ENCODE measurements around the gene LRP11.

Gene LRP11

DNA sequence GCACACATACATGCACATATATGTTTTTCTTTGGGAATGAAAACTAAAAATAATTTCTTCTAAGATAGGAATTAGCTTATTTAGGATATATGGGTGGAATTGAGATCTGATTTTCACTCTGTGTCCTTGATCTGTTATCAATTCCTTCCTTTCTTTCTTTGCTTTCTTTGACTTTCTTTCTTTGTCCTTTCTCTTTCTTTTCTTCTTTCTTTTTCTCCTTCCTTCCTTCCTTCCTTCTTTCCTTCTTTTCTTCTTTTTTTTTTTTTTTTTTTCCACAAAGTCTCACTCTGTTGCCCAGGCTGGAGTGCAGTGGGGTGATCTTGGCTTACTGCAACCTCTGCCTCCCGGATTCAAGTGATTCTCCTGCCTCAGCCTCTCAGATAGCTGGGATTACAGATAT is 86.5 kb downstream of the LRP11 start:
- no peak for DNase-seq

DNA sequence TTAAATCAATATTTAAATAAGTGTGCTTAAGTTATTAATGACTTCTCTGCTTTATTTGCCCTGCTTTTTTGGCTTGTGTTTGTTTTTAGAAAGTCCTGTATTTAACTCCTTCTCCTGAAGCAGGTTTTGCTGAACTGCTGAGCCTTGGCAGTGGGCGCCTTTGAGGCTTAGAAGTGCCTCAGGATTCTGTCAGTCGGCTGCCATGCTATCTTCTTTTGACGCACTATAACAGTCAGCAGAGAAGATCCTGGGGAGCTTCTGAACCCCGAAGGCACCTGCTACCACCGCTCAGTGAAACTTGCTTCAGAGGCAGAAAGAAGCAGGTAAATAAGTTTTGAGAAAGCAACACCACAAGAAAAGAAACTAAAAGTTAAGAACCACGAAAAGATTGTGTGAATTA is 92.2 kb downstream of the LRP11 start:
- no peak for DNase-seq

DNA sequence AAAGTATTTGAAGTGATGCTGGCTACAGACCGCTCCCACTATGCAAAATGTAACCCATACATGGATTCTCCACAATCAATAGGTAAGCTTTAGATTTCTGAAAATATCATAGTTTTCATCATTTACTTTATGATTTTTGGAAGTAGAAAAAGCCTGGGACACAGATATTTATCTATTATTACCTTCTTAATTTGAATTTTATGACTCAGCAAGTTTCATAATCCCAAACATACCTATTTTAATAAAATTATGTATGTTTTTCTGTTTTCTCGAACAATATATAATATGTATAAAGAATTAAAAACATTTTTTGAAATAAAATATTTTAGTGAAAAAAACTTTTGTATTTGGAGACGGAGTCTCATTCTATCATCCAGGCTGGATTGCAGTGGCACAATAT is 93.0 kb downstream of the LRP11 start:
- no peak for DNase-seq

DNA sequence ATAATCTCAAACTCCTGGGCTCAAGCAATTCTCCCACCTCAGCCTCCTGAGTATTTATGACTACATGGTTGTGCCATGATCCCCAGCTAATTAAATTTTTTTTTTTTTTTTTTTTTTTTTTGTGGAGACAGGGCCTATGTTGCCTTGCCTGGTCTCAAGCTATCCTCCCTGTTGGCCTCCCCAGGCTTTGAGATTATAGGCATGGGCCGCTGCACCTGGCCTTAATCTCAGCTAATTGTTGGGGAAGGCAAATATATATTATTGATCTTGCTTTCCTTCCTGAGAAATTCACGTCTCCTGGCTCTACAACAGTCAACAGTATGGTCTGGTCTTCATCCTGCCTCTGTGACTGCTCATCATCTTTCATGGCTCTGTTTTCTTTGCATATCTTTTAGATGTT is 94.5 kb downstream of the LRP11 start:
- no peak for DNase-seq

Data from GOT3 (cell line).